A673 (cell line): ENCODE measurements around the gene P2RY6. TPM values are rescaled to one million over a fixed set of nuclear protein-coding genes. Genes with fewer than 3 reads are reported as not detected.

ENCODE experiments used
- BruUV-seq: library from RNA; stranded (reverse); fragments of 400-500 nt; replicated peaks from 2 replicates; lab custom pipeline; 2021; lab: Mats Ljungman, UMichigan
- CTCF ChIA-PET: fragments of 300-600 bp; sonication (Branson Sonifier 250); formaldehyde crosslinking; loops from one replicate; lab custom pipeline; 2022; ENCODE audit warnings: antibody characterized with exemption; lab: Charles Lee
- POLR2A ChIA-PET: fragments of 300-600 bp; sonication (Branson Sonifier 250); formaldehyde crosslinking; loops from one replicate; lab custom pipeline; 2022; ENCODE audit warnings: antibody characterized with exemption; ENCODE audit not compliant: low non-redundant PET; lab: Charles Lee
- DNase-seq: peaks from one replicate; pipeline ENCODE4 v3.0.0-alpha.2; 2015; ENCODE audit warnings: low spot score
- H3K27ac ChIP-seq: fragments of 200-600 bp; sonication (generic); 2 replicates; pipeline ENCODE4 v1.5.1; 2016; ENCODE audit warnings: mixed run types, low read depth, mild to moderate bottlenecking, mixed read lengths, antibody characterized with exemption, low read length; ENCODE audit not compliant: poor library complexity, severe bottlenecking
- H3K27me3 ChIP-seq: fragments of 200-600 bp; sonication (generic); replicated peaks from 2 replicates; pipeline ENCODE4 v1.6.1; 2017; ENCODE audit warnings: mixed run types, low read depth, mild to moderate bottlenecking, mixed read lengths, antibody characterized with exemption, low read length; ENCODE audit not compliant: insufficient read depth, poor library complexity
- H3K36me3 ChIP-seq: fragments of 200-600 bp; sonication (generic); 2 replicates; pipeline ENCODE4 v1.6.1; 2016; ENCODE audit warnings: mixed run types, mild to moderate bottlenecking, mixed read lengths, antibody characterized with exemption, low read length; ENCODE audit not compliant: insufficient read depth, poor library complexity, severe bottlenecking
- H3K4me1 ChIP-seq: fragments of 200-600 bp; sonication (generic); 2 replicates; pipeline ENCODE4 v1.6.1; 2017; ENCODE audit warnings: mixed run types, mild to moderate bottlenecking, mixed read lengths, antibody characterized with exemption, low read length; ENCODE audit not compliant: insufficient read depth, poor library complexity, severe bottlenecking
- H3K4me3 ChIP-seq: fragments of 200-600 bp; sonication (generic); 2 replicates; pipeline ENCODE4 v1.5.1; 2016; ENCODE audit warnings: low read depth, mixed run types, mild to moderate bottlenecking, mixed read lengths, low read length; ENCODE audit not compliant: poor library complexity, severe bottlenecking
- H3K9me3 ChIP-seq: fragments of 200-600 bp; sonication (generic); 2 replicates; pipeline ENCODE4 v1.6.1; 2016; ENCODE audit warnings: mixed run types, low read depth, mild to moderate bottlenecking, mixed read lengths, antibody characterized with exemption, low read length; ENCODE audit not compliant: poor library complexity, severe bottlenecking
- EZH2 ChIP-seq: fragments of 200-600 bp; sonication (generic); IDR thresholded peaks from 2 replicates; pipeline ENCODE4 v1.6.1; 2017; ENCODE audit warnings: borderline replicate concordance, low read depth, mild to moderate bottlenecking, mixed read lengths, antibody characterized with exemption, low read length; ENCODE audit not compliant: poor library complexity, severe bottlenecking
- intact Hi-C: fragments of 100-400 bp; cut with micrococcal nuclease; formaldehyde crosslinking; loops from one replicate; pipeline ENCODE4 v1.10.0; 2022; ENCODE audit not compliant: unreplicated experiment
- total RNA-seq: library from RNA; stranded (reverse); gene quantifications from 2 replicates; pipeline ENCODE4 v1.2.3, GENCODE V29; 2021
- TF ChIP-seq, protein P1 (sequence below): fragments of 300-800, 200-600 bp; sonication (generic); conservative IDR thresholded peaks from 2 replicates; pipeline ENCODE4 v1.5.1; 2017; ENCODE audit warnings: low read depth, mild to moderate bottlenecking, antibody characterized with exemption, low read length, moderate library complexity, mixed read lengths

Gene P2RY6
- total RNA-seq, 1 experiment from 2014 or later, result 0.43 TPM

GRCh38 chr11:73265278-73265810 lies 6.8 kb upstream of the P2RY6 start:
- intact Hi-C loops, result no loop called here
- no peak overlapping the region for H3K4me3 ChIP-seq
- H3K27ac ChIP-seq, result no peak overlapping the region
- no peak for DNase-seq
- TF ChIP-seq, protein P1, sequence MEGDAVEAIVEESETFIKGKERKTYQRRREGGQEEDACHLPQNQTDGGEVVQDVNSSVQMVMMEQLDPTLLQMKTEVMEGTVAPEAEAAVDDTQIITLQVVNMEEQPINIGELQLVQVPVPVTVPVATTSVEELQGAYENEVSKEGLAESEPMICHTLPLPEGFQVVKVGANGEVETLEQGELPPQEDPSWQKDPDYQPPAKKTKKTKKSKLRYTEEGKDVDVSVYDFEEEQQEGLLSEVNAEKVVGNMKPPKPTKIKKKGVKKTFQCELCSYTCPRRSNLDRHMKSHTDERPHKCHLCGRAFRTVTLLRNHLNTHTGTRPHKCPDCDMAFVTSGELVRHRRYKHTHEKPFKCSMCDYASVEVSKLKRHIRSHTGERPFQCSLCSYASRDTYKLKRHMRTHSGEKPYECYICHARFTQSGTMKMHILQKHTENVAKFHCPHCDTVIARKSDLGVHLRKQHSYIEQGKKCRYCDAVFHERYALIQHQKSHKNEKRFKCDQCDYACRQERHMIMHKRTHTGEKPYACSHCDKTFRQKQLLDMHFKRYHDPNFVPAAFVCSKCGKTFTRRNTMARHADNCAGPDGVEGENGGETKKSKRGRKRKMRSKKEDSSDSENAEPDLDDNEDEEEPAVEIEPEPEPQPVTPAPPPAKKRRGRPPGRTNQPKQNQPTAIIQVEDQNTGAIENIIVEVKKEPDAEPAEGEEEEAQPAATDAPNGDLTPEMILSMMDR, result no peak
- no peak for TF ChIP-seq EZH2
- peaks cover 20% of the 10 kb centered on the region for H3K27me3 ChIP-seq
- POLR2A ChIA-PET, result no interaction called here
- BruUV-seq, result no TSS peak
- no peaks in the 10 kb centered on the region for H3K9me3 ChIP-seq
- CTCF ChIA-PET, result interaction anchor here (0.7 kb wide), 1 partner anchor 123 kb away, joined by 3 read pairs; no protein-coding TSS in a partner anchor
- no peaks in the 10 kb centered on the region for H3K36me3 ChIP-seq
- no peaks in the 10 kb centered on the region for H3K4me1 ChIP-seq

- no peak overlapping the region for H3K27ac ChIP-seq
- no peak for DNase-seq
- BruUV-seq, result no TSS peak
- intact Hi-C loops, result no loop called here
- CTCF ChIA-PET, result interaction anchor here (0.7 kb wide), 1 partner anchor 124 kb away, joined by 3 read pairs; no protein-coding TSS in a partner anchor
- TF ChIP-seq EZH2, result no peak
- TF ChIP-seq, protein P1, result no peak
- POLR2A ChIA-PET, result no interaction called here
- peaks cover 20% of the 10 kb centered on the region for H3K27me3 ChIP-seq
- no peaks in the 10 kb centered on the region for H3K9me3 ChIP-seq
- H3K4me1 ChIP-seq, result no peaks in the 10 kb centered on the region
- no peak overlapping the region for H3K4me3 ChIP-seq
- no peaks in the 10 kb centered on the region for H3K36me3 ChIP-seq
Observed at GRCh38 chr11:73265853-73266645, 6.1 kb upstream of the P2RY6 start.

DNA sequence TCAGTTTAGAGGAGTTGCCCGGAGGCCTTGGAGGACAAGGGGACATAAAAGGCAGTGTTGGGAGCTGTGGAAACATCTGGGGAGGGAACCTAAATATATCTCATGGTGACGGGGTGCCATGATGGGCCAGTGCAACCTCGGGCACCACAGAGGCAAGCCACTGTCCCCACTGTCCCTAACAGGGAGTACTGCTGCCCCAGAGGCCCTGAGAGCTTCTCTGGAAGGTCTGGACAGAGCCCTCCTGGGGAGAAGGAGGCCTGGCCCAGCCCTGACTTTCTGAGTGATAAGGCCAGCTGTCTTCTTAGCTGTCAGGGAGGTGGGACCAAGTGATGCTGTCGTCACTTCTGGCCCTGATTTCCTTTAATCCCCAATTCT lies 5.5 kb upstream of the P2RY6 start:
- CTCF ChIA-PET, result no interaction called here
- no TSS peak for BruUV-seq

More for the DNA sequence above, 5.5 kb upstream of the P2RY6 start:
- H3K4me3 ChIP-seq, result no peak overlapping the region
- POLR2A ChIA-PET, result no interaction called here
- H3K27me3 ChIP-seq, result peaks cover 20% of the 10 kb centered on the region
- intact Hi-C loops, result no loop called here
- TF ChIP-seq EZH2, result no peak
- TF ChIP-seq, protein P1, result no peak
- DNase-seq, result no peak
- no peak overlapping the region for H3K27ac ChIP-seq
- no peaks in the 10 kb centered on the region for H3K4me1 ChIP-seq
- no peaks in the 10 kb centered on the region for H3K36me3 ChIP-seq
- H3K9me3 ChIP-seq, result no peaks in the 10 kb centered on the region
